ENCODE data around the gene MAP2. TPM values are rescaled to one million over a fixed set of nuclear protein-coding genes. Genes with fewer than 3 reads are reported as not detected.

The MAP2 gene
- total RNA-seq, 8 experiments from 2014 or later, result 0.66 to 429 (median 346) TPM

DNA sequence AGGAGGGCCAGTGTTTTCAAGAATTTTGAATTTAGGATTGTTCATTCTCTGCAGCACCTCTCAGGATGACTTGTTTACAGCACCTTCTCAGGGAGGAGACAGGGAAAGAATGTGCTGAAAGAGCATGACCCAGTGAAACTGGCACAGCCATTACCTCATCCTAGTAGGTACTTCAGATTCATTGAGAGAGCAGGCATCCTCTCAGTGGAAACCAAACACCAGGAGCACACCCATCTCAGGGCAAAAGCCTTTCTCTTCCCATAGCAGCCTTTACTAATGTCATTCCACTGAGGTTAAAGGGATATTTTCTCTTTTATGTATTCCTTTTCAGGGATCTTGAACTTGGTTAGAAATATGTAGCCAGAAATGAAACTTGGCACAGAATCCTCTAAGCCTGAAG is 2.6 kb downstream of the MAP2 start:
- H3K4me1 ChIP-seq (replicated peaks in 1 of 2), result peaks cover 0 to 3% of the 10 kb centered on the region in 2 donors
- H3K27ac ChIP-seq, result peak overlapping the region in 1 of 2 donors; percentile 59
- peak in 1 of 8 experiments; percentile 5 for ATAC-seq (replicated peaks in 6 of 8)
- in situ Hi-C loops (cut with MboI; ENCODE audit: low pct_unique_long_range_greater_than_20kb in 2 of 9, low sequenced_read_pairs in 9 of 9, unreplicated experiment in 9 of 9), result loop anchor here in 1 of 9 experiments (10.0 to 25.0 kb wide), 2 partner anchors 138 to 536 kb away; no protein-coding TSS in a partner anchor
- H3K4me3 ChIP-seq, result peak overlapping the region; percentile 51 to 62 (median 56)

- ATAC-seq (replicated peaks in 6 of 8), result peak in 2 of 8 experiments; percentile 32 to 69
- Histone ChIP-seq H3K4me1 (replicated peaks in 1 of 2) (peaks cover 0 to 4% of the 10 kb centered on the region in 2 donors), H3K27ac (no peak overlapping the region), H3K4me3 (no peak overlapping the region)
- in situ Hi-C loops (cut with MboI; ENCODE audit: low pct_unique_long_range_greater_than_20kb in 2 of 9, low sequenced_read_pairs in 9 of 9, unreplicated experiment in 9 of 9), result loop anchor here in 1 of 9 experiments (25.0 kb wide), 1 partner anchor 531 kb away; no protein-coding TSS in a partner anchor
- 0 to 100% (median 80%) methylated on average over 1 to 2 of the region's 3 CpGs; no CpG with 5 or more reads in 3 of the 10 experiments for WGBS, 10 experiments
These were observed 7.9 kb downstream of the MAP2 start for GRCh38 chr2:209431701-209432100.

DNA sequence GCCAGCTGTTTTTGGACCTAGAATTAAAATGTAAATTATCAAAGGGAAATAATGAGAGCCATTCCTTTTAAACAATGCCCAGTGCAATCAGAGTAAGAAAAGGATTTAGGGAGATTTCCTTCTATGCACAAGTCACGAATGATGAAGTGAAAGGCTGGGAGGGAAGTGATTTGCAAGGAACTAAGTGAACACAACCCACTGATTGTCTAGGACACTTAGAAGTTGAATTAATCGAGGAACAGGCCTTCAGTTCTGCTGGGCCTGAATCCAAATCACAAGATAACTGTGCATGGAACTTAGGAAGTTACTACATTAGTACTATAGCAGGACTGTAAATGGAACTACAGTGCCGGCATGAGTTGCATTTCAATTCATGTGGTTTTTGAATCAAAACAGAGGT is 17.7 kb downstream of the MAP2 start:
- no peak overlapping the region for H3K27ac ChIP-seq
- in situ Hi-C loops (cut with MboI; ENCODE audit: low pct_unique_long_range_greater_than_20kb in 2 of 9, low sequenced_read_pairs in 9 of 9, unreplicated experiment in 9 of 9), result loop anchor here in 1 of 9 experiments (25.0 kb wide), 1 partner anchor 521 kb away; no protein-coding TSS in a partner anchor
- no peak overlapping the region for H3K4me3 ChIP-seq
- peaks cover 4 to 18% of the 10 kb centered on the region in 2 donors for H3K4me1 ChIP-seq (replicated peaks in 1 of 2)
- peak in 6 of 8 experiments; percentile 26 to 73 (median 52) for ATAC-seq (replicated peaks in 6 of 8)
- 0 to 90% (median 52%) methylated on average over 1 to 3 of the region's 3 CpGs; no CpG with 5 or more reads in 1 of the 10 experiments for WGBS, 10 experiments

GRCh38 chr2:209442939-209443338 is 19.1 kb downstream of the MAP2 start:
- Histone ChIP-seq H3K27ac (no peak overlapping the region), H3K4me1 (replicated peaks in 1 of 2) (peaks cover 4 to 12% of the 10 kb centered on the region in 2 donors), H3K4me3 (no peak overlapping the region)
- WGBS, 10 experiments, result 43 to 100% (median 86%) methylated on average over 1 of the region's 1 CpG
- peak in 2 of 8 experiments; percentile 19 to 63 for ATAC-seq (replicated peaks in 6 of 8)
- in situ Hi-C loops (cut with MboI; ENCODE audit: low pct_unique_long_range_greater_than_20kb in 2 of 9, low sequenced_read_pairs in 9 of 9, unreplicated experiment in 9 of 9), result loop anchor here in 1 of 9 experiments (25.0 kb wide), 1 partner anchor 519 kb away; no protein-coding TSS in a partner anchor

DNA sequence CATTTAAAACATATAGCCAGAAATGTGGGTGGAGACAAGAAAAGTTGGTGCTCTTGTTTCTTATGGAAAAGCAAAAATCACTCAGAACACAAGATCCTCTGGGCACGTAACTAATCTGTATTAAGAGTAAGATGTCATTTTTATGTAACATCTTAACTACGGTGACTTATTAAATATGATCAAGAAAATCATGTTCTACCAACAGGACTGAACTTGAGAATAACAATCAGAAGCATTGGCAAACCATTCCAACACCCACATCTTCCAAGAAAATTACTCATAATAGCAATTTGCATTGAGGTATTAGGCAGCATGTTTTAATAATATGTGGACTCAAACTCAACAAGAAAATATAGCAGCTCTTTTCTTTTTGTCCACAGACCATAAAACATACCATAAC is 21.6 kb downstream of the MAP2 start:
- in situ Hi-C loops (cut with MboI; ENCODE audit: low pct_unique_long_range_greater_than_20kb in 2 of 9, low sequenced_read_pairs in 9 of 9, unreplicated experiment in 9 of 9), result loop anchor here in 1 of 9 experiments (25.0 kb wide), 1 partner anchor 517 kb away; no protein-coding TSS in a partner anchor
- Histone ChIP-seq H3K27ac (no peak overlapping the region), H3K4me3 (no peak overlapping the region), H3K4me1 (replicated peaks in 1 of 2) (peaks cover 4 to 12% of the 10 kb centered on the region in 2 donors)
- no peak for ATAC-seq (replicated peaks in 6 of 8)
- WGBS, 10 experiments, result 0 to 100% (median 100%) methylated on average over 1 to 2 of the region's 2 CpGs; no CpG with 5 or more reads in 1 of the 10 experiments

- in situ Hi-C loops (cut with MboI; ENCODE audit: low pct_unique_long_range_greater_than_20kb in 2 of 9, low sequenced_read_pairs in 9 of 9, unreplicated experiment in 9 of 9), result no loop called here
- Histone ChIP-seq H3K27ac (no peak overlapping the region), H3K4me1 (replicated peaks in 1 of 2) (peaks cover 3 to 5% of the 10 kb centered on the region in 2 donors), H3K4me3 (no peak overlapping the region)
- ATAC-seq (replicated peaks in 6 of 8), result peak in 6 of 8 experiments; percentile 53 to 99 (median 95)
- 64 to 100% (median 85%) methylated on average over 1 to 3 of the region's 3 CpGs; no CpG with 5 or more reads in 3 of the 10 experiments for WGBS, 10 experiments
These were observed 27.5 kb downstream of the MAP2 start for GRCh38 chr2:209451209-209451834.

- ATAC-seq (replicated peaks in 6 of 8), result no peak
- in situ Hi-C loops (cut with MboI; ENCODE audit: low pct_unique_long_range_greater_than_20kb in 2 of 9, low sequenced_read_pairs in 9 of 9, unreplicated experiment in 9 of 9), result no loop called here
- no peak overlapping the region for H3K4me3 ChIP-seq
- H3K27ac ChIP-seq, result no peak overlapping the region
- H3K4me1 ChIP-seq (replicated peaks in 1 of 2), result peaks cover under 1 to 2% of the 10 kb centered on the region in 2 donors
These were observed 32.6 kb downstream of the MAP2 start for GRCh38 chr2:209456489-209456888.

DNA sequence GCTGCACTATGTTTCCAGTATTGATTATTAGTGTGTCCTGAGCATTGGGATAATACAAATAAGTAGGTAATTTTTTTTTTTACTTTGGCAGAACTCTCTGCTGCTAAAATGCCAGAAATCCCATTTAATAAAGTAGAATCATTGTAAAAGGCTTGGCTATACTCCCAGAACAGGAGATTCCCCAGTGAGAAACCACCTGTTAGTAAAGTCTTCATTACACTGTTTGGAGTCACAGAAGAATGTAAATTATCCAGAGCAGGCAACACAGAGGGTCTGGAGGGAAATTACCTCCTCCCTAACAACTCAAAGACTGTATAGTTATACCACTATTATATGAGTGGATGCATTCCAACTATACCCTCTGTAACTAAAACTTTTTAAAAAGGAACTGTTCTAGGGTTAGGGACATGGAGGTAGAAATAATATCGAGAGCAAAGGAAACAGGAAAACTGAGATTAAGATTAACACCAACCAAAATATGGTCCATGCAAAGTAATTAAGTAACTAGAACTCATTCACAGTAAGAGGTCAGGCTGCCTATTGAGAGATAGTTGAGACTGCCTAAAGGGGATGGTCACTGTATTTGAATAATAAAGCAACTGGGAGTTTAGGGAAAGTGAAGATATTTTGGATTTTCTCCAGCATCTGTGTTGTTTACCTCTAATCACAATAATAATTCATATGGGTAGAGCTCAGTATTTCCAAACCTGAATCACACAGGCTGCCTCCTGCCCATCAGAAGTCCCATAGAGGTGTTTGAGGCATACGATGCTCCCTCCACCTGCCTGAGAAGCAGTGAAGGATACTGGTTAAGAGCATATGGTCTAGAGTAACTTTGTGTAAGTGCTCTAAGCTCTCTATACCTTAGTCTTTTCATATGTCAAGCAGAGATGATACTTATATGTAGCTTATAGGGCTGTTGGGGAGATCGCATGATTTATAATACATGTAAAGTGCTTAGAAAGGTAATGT is 34.4 kb downstream of the MAP2 start:
- Histone ChIP-seq H3K4me3 (no peak overlapping the region), H3K27ac (no peak overlapping the region), H3K4me1 (replicated peaks in 1 of 2) (no peaks in the 10 kb centered on the region)
- in situ Hi-C loops (cut with MboI; ENCODE audit: low pct_unique_long_range_greater_than_20kb in 2 of 9, low sequenced_read_pairs in 9 of 9, unreplicated experiment in 9 of 9), result no loop called here
- 0 to 75% (median 58%) methylated on average over 1 to 3 of the region's 3 CpGs; no CpG with 5 or more reads in 3 of the 10 experiments for WGBS, 10 experiments
- peak in 1 of 8 experiments; percentile 53 for ATAC-seq (replicated peaks in 6 of 8)

DNA sequence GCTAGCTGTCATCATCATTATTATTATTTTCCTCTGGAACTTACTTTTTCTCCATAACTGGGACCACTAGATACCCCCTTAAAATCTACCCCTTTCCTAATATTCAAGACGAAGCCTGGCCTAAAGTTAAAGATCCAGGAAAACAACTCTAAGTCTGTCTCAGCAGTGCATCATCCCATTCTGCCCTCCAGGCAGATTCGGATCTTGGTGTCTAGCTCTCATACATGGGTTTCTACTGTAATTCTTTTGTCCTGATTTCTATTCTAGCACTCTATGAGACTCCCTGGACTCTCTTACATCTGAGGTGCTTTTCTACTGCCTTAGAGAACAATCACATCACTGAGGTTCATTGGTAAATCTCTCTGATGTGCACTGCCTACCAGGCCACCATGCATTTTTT is 35.5 kb downstream of the MAP2 start:
- 58 to 100% (median 86%) methylated on average over 1 to 2 of the region's 2 CpGs; no CpG with 5 or more reads in 4 of the 10 experiments for WGBS, 10 experiments
- H3K4me1 ChIP-seq (replicated peaks in 1 of 2), result no peaks in the 10 kb centered on the region
- H3K27ac ChIP-seq, result no peak overlapping the region
- H3K4me3 ChIP-seq, result no peak overlapping the region
- in situ Hi-C loops (cut with MboI; ENCODE audit: low pct_unique_long_range_greater_than_20kb in 2 of 9, low sequenced_read_pairs in 9 of 9, unreplicated experiment in 9 of 9), result no loop called here
- no peak for ATAC-seq (replicated peaks in 6 of 8)

GRCh38 chr2:209460151-209460761 is 36.4 kb downstream of the MAP2 start:
- Histone ChIP-seq H3K4me1 (replicated peaks in 1 of 2) (no peaks in the 10 kb centered on the region), H3K4me3 (no peak overlapping the region), H3K27ac (no peak overlapping the region)
- in situ Hi-C loops (cut with MboI; ENCODE audit: low pct_unique_long_range_greater_than_20kb in 2 of 9, low sequenced_read_pairs in 9 of 9, unreplicated experiment in 9 of 9), result no loop called here
- 65 to 100% (median 94%) methylated on average over 2 to 5 of the region's 5 CpGs for WGBS, 10 experiments
- ATAC-seq (replicated peaks in 6 of 8), result no peak

GRCh38 chr2:209463226-209463625 is 39.4 kb downstream of the MAP2 start:
- ATAC-seq (replicated peaks in 6 of 8), result no peak
- in situ Hi-C loops (cut with MboI; ENCODE audit: low pct_unique_long_range_greater_than_20kb in 2 of 9, low sequenced_read_pairs in 9 of 9, unreplicated experiment in 9 of 9), result no loop called here
- H3K27ac ChIP-seq, result no peak overlapping the region
- WGBS, 10 experiments, result 44 to 100% (median 81%) methylated on average over 1 of the region's 1 CpG; no CpG with 5 or more reads in 4 of the 10 experiments
- no peak overlapping the region for H3K4me3 ChIP-seq
- H3K4me1 ChIP-seq (replicated peaks in 1 of 2), result no peaks in the 10 kb centered on the region

- no peak overlapping the region for H3K27ac ChIP-seq
- in situ Hi-C loops (cut with MboI; ENCODE audit: low pct_unique_long_range_greater_than_20kb in 2 of 9, low sequenced_read_pairs in 9 of 9, unreplicated experiment in 9 of 9), result no loop called here
- no peak for ATAC-seq (replicated peaks in 6 of 8)
- H3K4me3 ChIP-seq, result no peak overlapping the region
- 0 to 100% (median 92%) methylated on average over 1 of the region's 1 CpG; no CpG with 5 or more reads in 3 of the 10 experiments for WGBS, 10 experiments
- H3K4me1 ChIP-seq (replicated peaks in 1 of 2), result no peaks in the 10 kb centered on the region
These were observed 40.0 kb downstream of the MAP2 start for GRCh38 chr2:209463835-209464234.
